T-helper 2 cell (primary cell): ENCODE data around the gene AMMECR1.
"Not testable (repeated sequence)": the region's sequence is repeated elsewhere in the genome, so short reads cannot be mapped to it uniquely, and the experiment has no call there.

ENCODE experiments used
- DNase-seq, 5 experiments: peaks; one replicate each; pipeline versions ENCODE4 v3.0.0 to v3.0.0-alpha.2; 2012 to 2022

The AMMECR1 gene

GRCh38 chrX:110162867-110163266 is 155.0 kb downstream of the AMMECR1 start:
- DNase-seq: no peak

GRCh38 chrX:110162131-110162530 is 155.8 kb downstream of the AMMECR1 start:
- no peak for DNase-seq

GRCh38 chrX:110161361-110161686 is 156.6 kb downstream of the AMMECR1 start:
- DNase-seq: no peak

DNA sequence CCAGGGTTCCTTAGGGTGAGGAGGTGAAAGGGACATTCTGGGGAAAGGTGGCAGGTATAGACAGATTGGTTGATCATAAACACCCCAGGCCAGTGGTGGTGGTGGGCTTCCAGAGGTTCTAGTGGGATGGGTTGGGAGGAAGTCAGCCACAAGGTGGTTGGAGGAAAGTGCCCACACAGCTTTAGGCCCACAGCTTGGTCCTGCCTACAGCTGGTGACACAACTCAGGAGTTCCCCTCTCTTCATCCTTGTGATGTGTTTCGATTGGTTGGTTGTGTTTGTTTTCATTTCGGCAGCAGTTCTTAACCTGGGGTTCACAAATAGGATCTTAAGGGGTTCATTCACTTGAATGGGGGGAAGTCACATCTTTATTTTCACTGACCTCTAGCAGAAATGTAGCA is 158.0 kb downstream of the AMMECR1 start:
- DNase-seq: no peak

GRCh38 chrX:110159235-110159634 is 158.7 kb downstream of the AMMECR1 start:
- DNase-seq: peak in 1 of 5 experiments; percentile 12

DNA sequence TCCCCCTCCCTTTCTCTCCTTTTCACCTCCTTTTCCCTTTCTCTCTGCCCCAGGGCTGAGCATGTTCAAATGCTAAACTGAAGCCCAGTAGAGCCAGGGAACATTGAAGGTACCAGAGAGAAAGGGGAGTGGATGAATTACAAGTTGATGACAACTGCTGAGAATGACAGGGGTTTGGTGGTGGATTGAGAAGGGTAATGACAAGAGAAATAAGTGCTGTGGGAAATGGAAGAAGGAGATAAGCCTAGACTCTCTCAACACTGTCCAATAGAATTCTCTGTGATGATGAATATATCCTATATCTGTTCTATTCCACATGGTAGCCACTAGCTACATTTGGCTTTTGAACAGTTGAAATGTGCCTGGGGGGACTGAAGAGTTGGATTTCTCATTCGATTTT is 160.4 kb downstream of the AMMECR1 start:
- DNase-seq: no peak

- no peak for DNase-seq
These were observed 161.6 kb downstream of the AMMECR1 start for GRCh38 chrX:110156167-110156754.

DNA sequence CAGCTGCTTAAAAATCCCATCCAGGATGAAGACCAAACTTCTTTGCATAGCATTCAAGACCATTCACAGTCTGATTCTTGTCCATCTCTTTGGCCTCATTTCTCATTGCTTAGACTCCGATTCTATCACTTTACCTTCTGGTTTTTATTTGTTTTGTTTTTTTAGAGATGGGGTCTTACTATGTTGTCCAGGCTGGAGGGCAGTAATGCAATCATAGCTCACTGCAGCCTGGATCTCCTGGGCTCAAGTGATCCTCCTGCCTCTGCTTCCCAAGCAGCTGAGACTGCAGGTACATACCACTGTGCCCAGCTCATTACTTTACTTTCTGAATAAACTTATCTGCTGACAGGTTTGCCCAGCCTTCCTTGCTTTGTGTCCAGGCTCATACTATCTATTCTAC is 162.1 kb downstream of the AMMECR1 start:
- no peak for DNase-seq

- not testable (repeated sequence) for DNase-seq
These were observed 163.6 kb downstream of the AMMECR1 start for GRCh38 chrX:110154328-110154727.

DNA sequence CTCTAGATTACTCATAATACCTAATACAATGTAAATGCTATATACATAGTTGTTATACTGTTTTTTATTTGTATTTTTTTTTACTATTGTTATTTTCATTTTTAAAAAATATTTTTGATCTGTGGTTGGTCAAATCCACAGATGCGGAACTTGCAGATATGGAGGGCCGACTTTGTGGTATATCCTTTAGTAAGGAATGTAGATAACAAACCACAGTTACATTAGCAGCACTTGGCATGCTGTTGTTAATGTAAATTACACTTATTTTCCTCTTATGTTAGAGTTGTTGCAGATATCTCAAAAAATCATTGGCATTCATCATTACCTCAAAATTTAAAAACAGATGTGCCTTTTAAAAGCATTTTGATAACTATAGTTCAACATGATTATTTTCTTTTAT is 164.0 kb downstream of the AMMECR1 start:
- no peak for DNase-seq

GRCh38 chrX:110153244-110153643 is 164.6 kb downstream of the AMMECR1 start:
- DNase-seq: no peak

DNA sequence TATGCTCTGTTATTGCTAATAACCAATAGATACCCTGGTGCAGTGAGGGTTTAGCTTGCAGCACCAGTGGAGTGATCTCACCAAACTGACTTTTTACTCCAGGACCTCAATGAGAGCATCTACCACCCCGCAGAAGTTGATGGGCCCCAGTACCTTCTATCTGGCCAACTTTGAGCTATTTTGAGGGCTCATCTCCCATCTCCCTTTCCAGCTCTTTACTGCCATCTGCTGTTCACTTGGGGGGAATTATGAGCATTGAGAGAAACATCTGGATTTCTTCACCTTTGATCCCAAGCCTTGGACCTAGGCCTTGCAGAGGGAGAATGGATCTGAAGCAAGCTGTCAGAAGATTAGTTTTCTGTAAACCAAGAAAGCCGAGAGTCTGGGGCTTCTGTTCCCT is 171.4 kb downstream of the AMMECR1 start:
- peak in 2 of 5 experiments; percentile 12 to 48 for DNase-seq

DNA sequence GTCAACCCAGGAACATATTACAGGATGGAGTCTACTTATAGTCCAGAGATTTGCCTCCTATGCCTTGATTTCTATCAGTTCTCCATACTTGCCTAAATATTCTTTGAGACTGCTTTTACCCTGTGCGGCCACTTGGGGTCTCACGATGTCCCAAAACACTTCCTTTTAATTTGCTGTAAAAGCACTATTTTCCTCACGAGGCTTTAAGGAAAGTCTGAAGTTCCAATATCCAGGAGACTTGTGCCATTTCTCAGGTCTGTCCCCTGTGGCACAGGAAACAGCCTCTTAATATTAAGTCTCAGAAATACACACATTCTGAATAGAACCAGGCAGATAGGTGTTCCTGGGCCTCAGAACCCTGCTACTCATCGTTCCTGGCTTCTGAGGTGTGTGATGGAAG is 172.0 kb downstream of the AMMECR1 start:
- peak in 1 of 5 experiments; percentile 24 for DNase-seq

- no peak for DNase-seq
These were observed 172.6 kb downstream of the AMMECR1 start for GRCh38 chrX:110145311-110145710.
